ENCODE data around the gene FAM53C. TPM values are rescaled to one million over a fixed set of nuclear protein-coding genes. Genes with fewer than 3 reads are reported as not detected.

Gene FAM53C
- total RNA-seq, 4 donors from 2014 or later: 21.9 to 38.7 (median 25.3) TPM

DNA sequence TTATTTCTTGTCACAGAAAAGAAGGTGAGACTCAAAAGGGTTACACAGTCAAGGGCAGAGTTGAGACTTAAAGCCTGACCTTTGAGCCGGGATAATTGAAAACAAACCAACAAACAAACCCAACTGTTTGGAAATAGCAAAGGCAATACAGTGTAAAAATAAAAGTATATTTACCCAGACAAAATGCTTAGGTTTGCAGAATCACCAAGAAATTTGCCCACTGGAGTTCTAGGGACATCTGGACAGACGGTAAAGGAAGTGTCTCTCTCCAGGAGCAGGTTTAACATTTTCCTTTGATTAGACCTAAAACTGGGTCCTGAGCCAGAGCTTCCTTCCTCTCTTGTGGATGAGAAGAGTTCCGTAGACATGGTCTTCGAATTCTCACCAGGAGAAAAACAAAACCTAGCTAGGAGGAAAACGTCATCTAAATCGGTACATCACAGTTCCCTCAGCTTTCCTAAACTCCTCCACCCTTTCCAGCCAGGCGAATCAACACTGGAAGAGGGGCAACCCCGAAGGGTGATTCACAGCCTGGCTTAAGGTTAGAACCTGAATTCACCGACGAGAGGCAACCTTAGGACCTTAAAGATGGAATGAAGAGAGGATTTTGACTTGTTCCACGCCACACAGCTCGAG lies 7.1 kb upstream of the FAM53C start:
- ATAC-seq (ENCODE audit: low FRiP score) (no peak), DNase-seq (ENCODE audit: low spot score) (no peak)
- TF ChIP-seq, protein P1, sequence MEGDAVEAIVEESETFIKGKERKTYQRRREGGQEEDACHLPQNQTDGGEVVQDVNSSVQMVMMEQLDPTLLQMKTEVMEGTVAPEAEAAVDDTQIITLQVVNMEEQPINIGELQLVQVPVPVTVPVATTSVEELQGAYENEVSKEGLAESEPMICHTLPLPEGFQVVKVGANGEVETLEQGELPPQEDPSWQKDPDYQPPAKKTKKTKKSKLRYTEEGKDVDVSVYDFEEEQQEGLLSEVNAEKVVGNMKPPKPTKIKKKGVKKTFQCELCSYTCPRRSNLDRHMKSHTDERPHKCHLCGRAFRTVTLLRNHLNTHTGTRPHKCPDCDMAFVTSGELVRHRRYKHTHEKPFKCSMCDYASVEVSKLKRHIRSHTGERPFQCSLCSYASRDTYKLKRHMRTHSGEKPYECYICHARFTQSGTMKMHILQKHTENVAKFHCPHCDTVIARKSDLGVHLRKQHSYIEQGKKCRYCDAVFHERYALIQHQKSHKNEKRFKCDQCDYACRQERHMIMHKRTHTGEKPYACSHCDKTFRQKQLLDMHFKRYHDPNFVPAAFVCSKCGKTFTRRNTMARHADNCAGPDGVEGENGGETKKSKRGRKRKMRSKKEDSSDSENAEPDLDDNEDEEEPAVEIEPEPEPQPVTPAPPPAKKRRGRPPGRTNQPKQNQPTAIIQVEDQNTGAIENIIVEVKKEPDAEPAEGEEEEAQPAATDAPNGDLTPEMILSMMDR (IDR thresholded peaks at IDR 0.05): no peak

DNA sequence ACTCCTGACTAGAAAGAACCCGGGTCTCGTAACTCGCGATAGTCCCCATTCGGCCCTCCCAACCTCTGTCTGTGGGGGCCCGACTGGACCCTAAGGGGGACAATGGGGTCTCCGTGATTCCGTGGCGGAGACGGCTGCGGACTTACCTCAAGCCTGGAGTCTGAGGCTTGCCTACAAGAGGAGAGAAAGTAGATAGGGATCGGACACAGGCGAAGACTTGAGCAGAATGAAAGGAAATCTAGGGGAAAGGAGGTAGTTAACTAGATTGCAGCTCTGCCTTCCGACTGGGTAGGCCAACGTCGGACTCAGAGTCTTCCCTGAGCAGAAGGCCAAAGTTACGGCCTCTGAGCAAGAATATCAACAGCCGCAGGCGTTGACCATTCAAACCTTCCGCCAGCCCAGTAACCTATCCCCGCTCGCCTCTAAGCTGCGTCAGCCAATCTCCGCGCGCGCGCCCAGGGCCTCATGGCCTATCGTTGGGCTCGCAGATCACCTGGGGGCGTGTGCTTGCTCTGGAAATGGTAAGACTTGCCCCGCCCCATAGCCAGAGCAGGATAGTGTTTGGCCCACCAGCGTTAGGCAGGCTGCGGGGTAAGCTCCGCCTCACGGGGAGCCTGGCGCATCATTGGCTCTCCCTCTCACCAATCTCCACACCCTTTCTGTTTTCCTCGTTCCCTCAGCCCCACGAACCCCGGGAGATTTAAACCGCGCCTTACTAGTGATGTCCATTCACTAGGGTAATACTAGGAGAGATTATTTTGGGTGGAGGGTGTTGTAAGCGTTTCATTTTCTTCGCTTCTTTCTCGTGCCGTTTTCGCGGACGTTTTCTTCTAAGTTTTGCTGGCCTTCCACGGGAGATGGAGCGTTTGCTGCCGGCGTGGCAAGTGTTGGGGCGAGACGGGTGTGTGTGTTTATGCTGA lies 6.4 kb upstream of the FAM53C start, which contains the start of gene CDC25C:
Gene CDC25C (minus strand): TSS at position 356 of the 920 bp plus-strand sequence. CDS start 624 bp downstream, outside the sequence.
- DNase-seq (ENCODE audit: low spot score): peak; percentile 85
- peak; percentile 100 for ATAC-seq (ENCODE audit: low FRiP score)
- TF ChIP-seq, protein P1 (IDR thresholded peaks at IDR 0.05): no peak

DNA sequence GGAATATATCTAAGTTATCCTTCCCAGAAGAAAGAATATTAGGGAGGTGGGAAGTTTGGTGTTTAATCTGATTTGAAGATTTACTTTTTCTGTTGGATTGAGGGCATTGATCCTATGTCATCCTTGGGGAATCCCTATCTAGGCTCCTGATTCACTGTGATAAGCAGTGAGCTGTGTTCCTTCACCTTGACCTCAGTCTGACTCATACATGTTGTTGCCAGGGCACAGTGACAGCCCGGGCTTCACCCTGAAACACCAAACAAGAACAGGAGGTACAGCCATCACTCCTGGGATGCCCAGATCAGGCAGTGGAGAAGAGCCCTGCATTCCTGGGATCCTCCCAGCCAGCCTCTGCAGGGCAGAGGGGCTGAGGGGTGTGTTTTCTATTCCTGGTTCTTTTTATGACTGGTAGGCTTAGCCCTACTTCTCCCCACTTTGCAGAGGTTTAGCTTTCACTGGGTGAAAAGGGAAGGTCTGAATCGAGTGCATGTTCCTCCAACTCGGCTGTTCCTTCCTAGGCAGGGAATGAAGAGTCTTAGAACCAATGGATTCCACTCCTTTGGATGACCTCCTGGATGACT lies 3.1 kb upstream of the FAM53C start:
- DNase-seq (ENCODE audit: low spot score) (no peak), ATAC-seq (ENCODE audit: low FRiP score) (no peak)
- TF ChIP-seq, protein P1 (IDR thresholded peaks at IDR 0.05): no peak

DNA sequence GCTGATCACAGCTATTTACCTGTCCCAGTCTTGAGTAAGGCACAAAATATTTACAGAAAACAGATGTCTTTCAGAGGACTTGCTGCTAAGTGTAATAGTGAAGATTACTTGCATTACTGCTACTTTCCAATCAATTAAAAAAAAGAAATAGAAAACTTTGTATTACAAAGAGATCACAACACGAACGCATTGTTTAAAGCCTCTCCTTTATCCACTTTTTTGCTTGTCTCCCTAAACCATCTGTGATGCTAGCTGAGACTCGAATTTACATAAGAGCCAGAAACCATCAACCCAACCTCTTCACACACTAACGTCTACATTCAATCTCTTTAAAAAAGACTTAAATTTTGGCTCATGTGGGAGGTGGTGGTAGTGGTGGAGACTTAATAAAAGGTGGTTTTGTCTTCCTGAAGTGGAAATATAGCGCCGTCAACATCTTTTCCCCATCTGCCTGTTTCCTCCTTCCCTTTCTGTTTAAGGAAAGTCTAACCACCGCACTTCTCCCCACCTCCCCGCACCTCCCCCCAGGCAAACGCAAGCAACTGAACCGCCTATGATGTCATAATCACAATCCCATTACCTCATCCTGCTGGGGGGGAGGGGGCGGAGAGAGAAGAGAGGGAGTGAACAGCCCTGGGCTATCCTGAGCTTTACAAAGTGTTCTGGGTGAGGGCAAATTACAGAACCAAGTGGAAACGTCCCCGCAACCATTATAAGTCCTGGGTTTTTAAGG lies 948 bp upstream of the FAM53C start:
- DNase-seq (ENCODE audit: low spot score) (peak; percentile 90), ATAC-seq (ENCODE audit: low FRiP score) (peak; percentile 64)
- TF ChIP-seq, protein P1 (IDR thresholded peaks at IDR 0.05): no peak

DNA sequence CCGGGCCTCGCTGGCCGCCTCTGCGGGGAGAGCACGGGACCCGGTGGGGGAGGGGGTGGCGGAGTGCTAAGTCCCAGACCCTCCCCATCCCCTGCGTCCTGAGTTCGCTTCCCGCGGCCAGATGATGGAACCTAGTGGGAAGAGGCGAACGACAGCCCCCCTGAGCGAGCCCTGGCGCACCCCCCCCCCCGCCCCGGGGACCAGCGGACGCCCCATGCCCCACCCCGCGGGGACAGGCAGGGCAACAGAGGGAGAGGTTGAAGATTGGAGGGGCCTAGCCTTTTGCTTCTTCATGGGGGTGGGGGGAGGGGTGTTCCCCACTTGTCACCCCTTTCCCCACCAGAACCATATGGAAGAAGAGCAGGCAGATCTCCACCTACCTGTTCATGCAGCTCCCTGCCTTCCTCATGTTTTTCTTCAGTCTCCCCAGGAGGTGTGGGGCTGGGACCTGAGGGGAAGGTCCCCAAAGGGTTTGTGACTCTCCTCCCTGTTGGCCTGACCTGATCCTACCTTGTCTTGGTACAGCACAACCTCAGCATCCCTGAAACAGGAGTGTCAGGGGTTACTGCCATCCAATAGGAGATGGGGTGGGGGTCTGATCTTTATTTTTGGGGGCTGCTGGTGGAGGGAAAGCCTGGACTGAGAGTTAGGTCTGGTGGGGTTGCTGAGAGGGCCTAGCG lies 485 bp downstream of the FAM53C start:
- TF ChIP-seq, protein P1 (IDR thresholded peaks at IDR 0.05): no peak
- DNase-seq (ENCODE audit: low spot score): no peak
- no peak for ATAC-seq (ENCODE audit: low FRiP score)

DNA sequence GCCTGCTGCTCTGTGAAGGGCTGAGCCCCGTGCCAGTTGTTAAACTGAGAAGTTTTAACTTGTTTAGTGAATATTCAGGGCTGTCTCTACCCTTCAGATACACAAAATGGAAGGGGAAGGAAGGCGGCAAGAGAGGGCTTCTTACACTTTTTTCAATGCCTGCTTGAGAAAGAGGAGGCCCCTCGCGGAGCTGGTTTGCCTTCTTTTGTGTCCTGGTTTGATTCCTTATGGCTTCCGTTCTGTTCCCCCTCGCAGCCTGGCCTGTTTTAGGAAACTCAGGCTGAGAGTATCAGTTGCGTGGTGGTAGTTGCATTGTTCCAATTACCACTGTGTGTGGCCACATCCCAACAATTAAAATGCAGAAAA lies 1.0 kb downstream of the FAM53C start:
- DNase-seq (ENCODE audit: low spot score): no peak
- ATAC-seq (ENCODE audit: low FRiP score): no peak
- TF ChIP-seq, protein P1 (IDR thresholded peaks at IDR 0.05): no peak
